Choroid plexus epithelial cell (primary cell): Measurements from ENCODE around the gene MMP19.

Source experiments
- DNase-seq: peaks from one replicate; pipeline ENCODE4 v3.0.0-alpha.2; 2010; ENCODE audit warnings: low read depth
- H3K4me3 ChIP-seq: 2 replicates; pipeline ENCODE4 v1.5.1; 2011; ENCODE audit warnings: low read depth, mild to moderate bottlenecking, control low read depth, low read length, moderate library complexity
- CTCF ChIP-seq: conservative IDR thresholded peaks from 2 replicates; pipeline ENCODE4 v1.5.1; 2011; ENCODE audit warnings: low read depth, mild to moderate bottlenecking, control low read depth, inconsistent platforms, low read length, moderate library complexity

The MMP19 gene

GRCh38 chr12:55789893-55790292 lies 52.8 kb downstream of the MMP19 start:
- DNase-seq, result no peak
- H3K4me3 ChIP-seq, result no peak overlapping the region
- TF ChIP-seq CTCF, result no peak

- no peak for DNase-seq
- no peak for TF ChIP-seq CTCF
- H3K4me3 ChIP-seq, result no peak overlapping the region
These were observed 53.6 kb downstream of the MMP19 start for GRCh38 chr12:55789171-55789570.

GRCh38 chr12:55788546-55788945 lies 54.2 kb downstream of the MMP19 start:
- TF ChIP-seq CTCF, result no peak
- no peak for DNase-seq
- no peak overlapping the region for H3K4me3 ChIP-seq
